ENCODE results near the gene KIF4A.
"Not testable (repeated sequence)": the region's sequence is repeated elsewhere in the genome, so short reads cannot be mapped to it uniquely, and the experiment has no call there.

Gene KIF4A, protein sequence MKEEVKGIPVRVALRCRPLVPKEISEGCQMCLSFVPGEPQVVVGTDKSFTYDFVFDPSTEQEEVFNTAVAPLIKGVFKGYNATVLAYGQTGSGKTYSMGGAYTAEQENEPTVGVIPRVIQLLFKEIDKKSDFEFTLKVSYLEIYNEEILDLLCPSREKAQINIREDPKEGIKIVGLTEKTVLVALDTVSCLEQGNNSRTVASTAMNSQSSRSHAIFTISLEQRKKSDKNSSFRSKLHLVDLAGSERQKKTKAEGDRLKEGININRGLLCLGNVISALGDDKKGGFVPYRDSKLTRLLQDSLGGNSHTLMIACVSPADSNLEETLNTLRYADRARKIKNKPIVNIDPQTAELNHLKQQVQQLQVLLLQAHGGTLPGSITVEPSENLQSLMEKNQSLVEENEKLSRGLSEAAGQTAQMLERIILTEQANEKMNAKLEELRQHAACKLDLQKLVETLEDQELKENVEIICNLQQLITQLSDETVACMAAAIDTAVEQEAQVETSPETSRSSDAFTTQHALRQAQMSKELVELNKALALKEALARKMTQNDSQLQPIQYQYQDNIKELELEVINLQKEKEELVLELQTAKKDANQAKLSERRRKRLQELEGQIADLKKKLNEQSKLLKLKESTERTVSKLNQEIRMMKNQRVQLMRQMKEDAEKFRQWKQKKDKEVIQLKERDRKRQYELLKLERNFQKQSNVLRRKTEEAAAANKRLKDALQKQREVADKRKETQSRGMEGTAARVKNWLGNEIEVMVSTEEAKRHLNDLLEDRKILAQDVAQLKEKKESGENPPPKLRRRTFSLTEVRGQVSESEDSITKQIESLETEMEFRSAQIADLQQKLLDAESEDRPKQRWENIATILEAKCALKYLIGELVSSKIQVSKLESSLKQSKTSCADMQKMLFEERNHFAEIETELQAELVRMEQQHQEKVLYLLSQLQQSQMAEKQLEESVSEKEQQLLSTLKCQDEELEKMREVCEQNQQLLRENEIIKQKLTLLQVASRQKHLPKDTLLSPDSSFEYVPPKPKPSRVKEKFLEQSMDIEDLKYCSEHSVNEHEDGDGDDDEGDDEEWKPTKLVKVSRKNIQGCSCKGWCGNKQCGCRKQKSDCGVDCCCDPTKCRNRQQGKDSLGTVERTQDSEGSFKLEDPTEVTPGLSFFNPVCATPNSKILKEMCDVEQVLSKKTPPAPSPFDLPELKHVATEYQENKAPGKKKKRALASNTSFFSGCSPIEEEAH

DNA sequence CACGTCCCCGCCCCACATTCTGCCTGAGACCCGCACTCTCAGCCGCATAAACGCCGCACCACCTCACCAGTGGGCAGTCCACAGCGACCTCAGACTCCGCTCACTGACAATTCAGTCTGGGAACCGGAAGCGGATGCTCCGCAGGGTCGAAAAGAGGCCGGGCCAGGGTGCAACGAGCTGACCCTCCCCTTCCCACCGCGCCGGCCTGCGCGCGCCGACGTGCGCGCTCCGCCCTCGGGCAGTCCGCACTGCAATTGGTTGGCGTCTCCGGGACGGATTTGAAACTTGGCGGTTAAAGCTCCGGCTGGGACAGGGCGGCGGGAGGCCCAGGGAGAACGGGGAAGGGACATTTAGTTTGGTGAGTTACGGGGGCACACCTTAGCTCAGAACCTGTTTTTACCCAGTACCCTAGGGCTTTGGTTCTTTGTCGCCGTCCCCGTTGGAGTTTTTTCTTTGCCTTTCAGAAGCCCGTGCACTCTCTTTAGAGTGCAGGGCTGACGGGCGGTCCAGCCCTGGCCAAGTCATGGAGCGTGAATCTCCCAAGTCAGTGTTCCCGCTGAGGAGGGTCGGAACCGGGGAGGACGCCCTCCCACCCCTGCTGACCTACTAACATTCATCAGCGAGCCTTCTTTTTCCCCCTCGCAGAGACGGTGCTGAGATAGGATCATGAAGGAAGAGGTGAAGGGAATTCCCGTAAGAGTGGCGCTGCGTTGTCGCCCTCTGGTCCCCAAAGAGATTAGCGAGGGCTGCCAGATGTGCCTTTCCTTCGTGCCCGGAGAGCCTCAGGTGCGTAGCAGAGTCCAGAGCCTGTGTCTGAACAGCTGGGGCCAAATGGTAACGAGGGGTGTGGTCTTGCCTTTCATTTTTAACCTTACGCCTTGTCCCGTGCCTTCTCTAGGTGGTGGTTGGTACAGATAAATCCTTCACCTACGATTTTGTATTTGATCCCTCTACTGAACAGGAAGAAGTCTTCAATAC is at the start of gene KIF4A, which contains the start of gene PDZD11:
Gene KIF4A, plus strand, starts transcription at position 312 of the 978 bp plus-strand sequence. Its CDS starts 355 bp downstream, at position 667.
Gene PDZD11, minus strand, starts transcription at position 135 of the 978 bp plus-strand sequence. CDS start 586 bp downstream, outside the sequence.
- DNase-seq: peak; percentile 11

DNA sequence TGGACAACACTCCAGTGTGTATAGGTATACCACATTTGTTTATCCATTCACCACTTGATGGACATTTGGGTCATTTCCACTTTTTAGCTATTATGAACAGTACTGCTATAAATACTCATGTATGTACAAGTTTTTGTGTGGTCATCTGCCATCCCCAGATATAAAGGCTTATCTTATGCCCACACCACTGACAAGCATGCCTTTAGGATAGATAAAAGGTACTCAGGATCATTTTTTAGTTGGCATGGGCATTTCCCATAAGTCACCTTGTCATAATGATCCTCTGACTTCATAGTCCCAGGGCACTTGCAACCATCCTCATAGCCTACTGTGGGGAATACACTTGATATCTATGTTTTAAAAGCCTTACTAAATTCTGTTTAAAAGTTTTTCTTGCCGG is 49.2 kb upstream of the KIF4A start:
- DNase-seq: no peak

- DNase-seq: no peak
Measured at GRCh38 chrX:70241501-70241900, 48.4 kb upstream of the KIF4A start.

GRCh38 chrX:70243601-70244000 is 46.3 kb upstream of the KIF4A start:
- DNase-seq: not testable (repeated sequence)

DNA sequence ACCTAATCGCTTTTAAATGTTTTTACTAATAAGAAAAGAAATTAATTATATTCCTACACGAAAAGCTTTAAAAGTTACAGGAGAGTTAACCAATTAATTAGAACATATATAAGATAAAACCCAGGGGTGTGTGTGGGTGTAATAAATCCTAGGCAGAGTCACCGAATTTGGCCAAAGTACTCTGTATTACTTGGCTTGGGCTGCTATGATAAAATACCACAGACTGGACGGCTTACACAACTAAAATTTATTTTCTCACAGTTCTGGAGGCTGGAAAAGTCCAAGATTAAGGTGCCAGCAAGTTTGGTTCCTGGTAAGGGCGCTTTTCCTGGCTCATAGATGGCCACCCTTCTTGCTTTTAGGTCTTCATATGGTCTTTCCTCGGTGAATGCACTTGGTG is 45.0 kb upstream of the KIF4A start:
- DNase-seq: no peak

DNA sequence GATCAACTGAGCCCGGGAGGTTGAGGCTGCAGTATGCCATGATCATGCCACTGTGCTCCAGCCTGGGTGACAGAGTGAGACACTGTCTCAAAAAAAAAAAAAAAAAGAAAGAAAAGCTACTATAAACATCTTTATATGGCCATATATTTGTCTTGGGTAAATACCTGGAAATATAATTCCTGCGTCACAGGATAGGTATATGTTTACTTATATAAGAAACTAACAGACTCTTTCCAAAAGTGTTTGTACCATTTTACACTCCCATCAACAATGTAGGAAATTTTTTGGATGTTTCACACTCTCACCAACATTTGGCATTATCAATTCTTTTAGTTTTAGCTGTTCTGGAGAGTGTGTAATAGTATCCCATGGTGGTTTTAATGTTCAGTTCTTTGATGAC is 42.7 kb upstream of the KIF4A start:
- DNase-seq: no peak

- no peak for DNase-seq
Measured at GRCh38 chrX:70252491-70252890, 37.4 kb upstream of the KIF4A start.

- DNase-seq: no peak
Measured at GRCh38 chrX:70253377-70254062, 36.4 kb upstream of the KIF4A start.

DNA sequence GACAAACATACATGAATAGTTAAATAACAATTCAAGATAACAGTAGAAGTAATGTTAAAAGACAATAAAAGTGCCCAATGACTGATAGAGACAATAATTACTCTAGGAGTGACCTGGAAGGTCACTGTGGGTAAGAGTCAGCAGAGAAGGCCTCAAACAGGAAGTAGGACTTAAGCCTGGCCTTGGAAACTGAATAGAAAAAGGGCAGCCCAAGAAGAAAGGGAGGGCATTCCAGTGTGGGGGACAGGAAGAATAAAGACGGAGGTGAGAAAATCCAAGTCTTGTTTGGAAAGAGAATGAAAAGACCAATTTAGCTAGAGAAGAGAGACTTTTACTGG is 35.9 kb upstream of the KIF4A start:
- DNase-seq: no peak

- DNase-seq: no peak
Measured at GRCh38 chrX:70254909-70255308, 35.0 kb upstream of the KIF4A start.

DNA sequence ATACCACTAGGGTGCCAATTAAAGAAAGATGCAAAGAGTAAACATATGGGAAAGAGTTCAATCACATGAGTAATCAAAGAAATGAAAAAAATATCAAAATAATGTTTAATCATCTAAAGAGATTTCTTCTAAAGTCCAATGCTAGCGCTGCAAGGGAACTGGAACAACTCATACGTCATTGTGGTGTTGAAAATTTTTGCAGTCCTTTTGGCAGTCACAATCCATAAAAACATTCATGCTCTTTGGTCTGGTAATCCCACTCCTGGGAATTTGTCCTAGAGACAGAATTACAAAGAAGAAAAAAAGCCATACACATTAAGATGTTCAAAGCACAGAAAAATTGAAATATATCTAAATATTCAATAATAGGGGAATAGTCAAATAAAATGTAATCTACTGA is 34.5 kb upstream of the KIF4A start:
- DNase-seq: no peak

- DNase-seq: no peak
Measured at GRCh38 chrX:70257423-70258288, 32.2 kb upstream of the KIF4A start.

- no peak for DNase-seq
Measured at GRCh38 chrX:70260104-70260503, 29.8 kb upstream of the KIF4A start, which contains the start of gene P2RY4. TSS of gene P2RY4 (minus strand) at chrX:70260204. CDS start at chrX:70259624, 580 bp downstream.

DNA sequence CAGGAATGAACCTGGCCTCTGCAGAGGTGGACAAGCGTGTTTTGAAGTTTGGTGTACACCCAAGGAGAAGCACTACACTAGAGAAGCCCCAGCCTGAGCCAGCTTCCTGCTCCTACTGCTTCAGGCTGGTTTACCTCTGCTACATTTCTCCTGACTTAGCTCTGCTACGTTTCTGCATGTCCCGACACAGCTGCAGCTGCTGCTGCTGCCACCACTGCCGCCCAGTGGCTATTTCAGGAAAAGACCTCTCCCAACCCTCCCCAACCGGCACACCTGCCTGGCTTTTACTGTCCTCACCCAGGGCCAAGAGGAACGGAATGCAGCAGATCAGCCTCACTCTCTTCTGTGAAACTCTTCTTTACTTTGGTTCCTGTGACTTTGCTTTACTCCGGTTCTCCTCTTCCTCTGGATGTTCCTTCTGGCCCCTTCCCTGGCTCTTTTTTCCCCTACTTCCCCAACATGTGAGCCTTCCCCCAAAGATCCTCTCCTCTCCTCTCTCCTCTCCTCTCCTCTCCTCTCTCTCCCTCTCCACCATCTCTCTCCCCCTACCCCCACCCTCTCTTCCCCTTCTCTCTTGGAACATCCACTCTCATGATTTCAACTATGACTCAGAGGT is 26.8 kb upstream of the KIF4A start:
- DNase-seq: peak; percentile 19

DNA sequence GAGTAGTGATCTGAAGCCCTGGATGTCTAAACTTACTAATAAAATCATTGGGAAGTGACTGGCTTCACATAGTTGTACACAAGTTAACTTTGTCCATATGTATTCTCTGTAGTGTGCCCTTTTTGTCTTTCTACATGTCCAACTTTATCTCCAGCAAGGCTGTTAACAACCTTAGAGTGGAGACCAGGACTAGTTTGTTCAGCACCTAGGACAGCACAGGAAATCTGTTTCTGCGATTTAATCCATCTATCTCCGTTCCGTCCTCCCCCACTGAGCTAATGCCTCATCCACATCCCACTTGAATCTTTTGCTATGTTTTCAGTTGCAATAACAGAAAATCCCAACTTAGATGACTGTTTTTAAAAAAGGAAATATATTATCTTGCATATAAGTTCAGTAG is 25.1 kb upstream of the KIF4A start:
- DNase-seq: no peak

DNA sequence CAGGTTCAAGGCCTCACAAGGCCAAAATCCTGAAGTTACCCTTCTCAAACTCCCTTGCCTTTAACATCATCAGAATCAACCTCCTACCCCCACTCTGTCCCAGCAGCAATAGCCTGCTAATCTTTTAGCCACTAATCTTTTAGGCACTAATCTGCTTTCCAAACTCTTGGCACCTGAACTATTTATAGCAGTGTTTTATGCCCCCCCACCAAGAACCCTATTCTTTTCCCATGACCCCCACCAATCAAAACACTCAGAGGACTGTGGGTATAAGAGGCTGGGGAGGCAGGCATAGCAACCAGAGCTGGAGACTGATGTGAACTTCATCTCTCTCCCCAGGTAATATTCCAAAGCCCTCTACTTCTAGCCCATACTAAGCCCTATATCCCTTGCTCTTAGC is 21.9 kb upstream of the KIF4A start, which contains the start of gene ARR3:
Gene ARR3, plus strand, starts transcription at position 301 of the 400 bp plus-strand sequence. CDS start 1,052 bp downstream, outside the sequence.
- no peak for DNase-seq

GRCh38 chrX:70274029-70274428 is 15.9 kb upstream of the KIF4A start:
- DNase-seq: not testable (repeated sequence)

- DNase-seq: no peak
Measured at GRCh38 chrX:70279081-70279480, 10.8 kb upstream of the KIF4A start.

DNA sequence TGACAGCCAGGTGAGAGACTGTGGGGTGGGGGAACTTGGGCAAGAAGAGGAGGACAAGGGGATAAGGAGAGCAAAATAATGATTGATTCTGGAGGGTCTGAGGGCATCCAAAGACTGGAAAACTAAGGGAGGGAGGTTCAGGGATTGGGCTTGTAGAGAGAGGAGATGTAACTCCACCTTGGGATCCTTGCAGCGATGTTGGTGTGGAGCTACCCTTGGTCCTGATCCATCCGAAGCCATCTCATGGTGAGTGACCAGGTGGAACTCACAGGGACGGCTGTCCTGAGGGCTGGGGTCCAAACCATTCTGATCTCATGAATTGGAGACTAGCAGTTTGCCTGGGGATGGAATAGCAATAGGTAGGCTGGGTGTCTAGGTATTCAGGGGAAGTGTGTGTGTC is 9.3 kb upstream of the KIF4A start:
- no peak for DNase-seq

DNA sequence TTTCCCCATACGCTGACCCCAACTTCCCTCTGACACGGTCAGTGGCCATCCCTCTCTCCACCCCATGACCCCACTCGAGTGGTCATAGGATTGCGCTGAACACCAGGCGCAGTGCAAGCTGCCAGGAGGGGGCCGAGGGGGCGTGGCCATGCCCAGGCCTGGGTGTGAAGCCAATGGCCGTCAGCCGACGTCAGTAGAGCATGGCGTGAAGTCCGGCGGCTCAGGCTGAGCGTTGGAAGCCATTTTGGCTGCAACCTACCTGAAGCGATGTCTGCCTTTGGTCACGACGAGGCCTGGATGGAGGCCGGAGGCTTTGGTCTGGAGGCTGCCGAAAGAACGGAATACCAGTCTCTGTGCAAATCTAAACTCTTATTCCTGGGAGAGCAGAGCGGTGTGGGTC is 8.0 kb upstream of the KIF4A start, which contains the start of gene RAB41:
Gene RAB41, plus strand, starts transcription at position 222 of the 400 bp plus-strand sequence. Its CDS starts 46 bp downstream, at position 268.
- DNase-seq: no peak

Measured in NCI-H2081 treated with DMSO at 0.1 percent for 48 hours (cell line).